Activated naive CD8-positive, alpha-beta T cell treated with anti-CD3 and anti-CD28 coated beads, Interleukin-2, amount 50 U/mL, for 24 hours (primary cell): ENCODE data around the gene FOSB.

Experiments
- ATAC-seq: fragments of 150-1000 bp; cut with Tn5 transposase; one replicate; pipeline ENCODE4 v1.10.0; 2021
- DNase-seq: peaks from one replicate; pipeline ENCODE4 v3.0.0; 2021
- H3K27ac Mint-ChIP-seq: one replicate; pipeline ENCODE4 v1.8.0; 2021; ENCODE audit warnings: mild to moderate bottlenecking, mixed read lengths
- H3K27me3 Mint-ChIP-seq: one replicate; pipeline ENCODE4 v1.8.0; 2021; ENCODE audit warnings: mixed read lengths
- H3K36me3 Mint-ChIP-seq: one replicate; pipeline ENCODE4 v1.8.0; 2021; ENCODE audit warnings: low read depth, mixed read lengths
- H3K4me1 Mint-ChIP-seq: one replicate; pipeline ENCODE4 v1.8.0; 2021; ENCODE audit warnings: mixed read lengths
- H3K4me3 Mint-ChIP-seq: one replicate; pipeline ENCODE4 v1.8.0; 2021; ENCODE audit warnings: mild to moderate bottlenecking, moderate library complexity, mixed read lengths
- H3K9me3 Mint-ChIP-seq: one replicate; pipeline ENCODE4 v1.8.0; 2021; ENCODE audit warnings: mixed read lengths

The FOSB gene

DNA sequence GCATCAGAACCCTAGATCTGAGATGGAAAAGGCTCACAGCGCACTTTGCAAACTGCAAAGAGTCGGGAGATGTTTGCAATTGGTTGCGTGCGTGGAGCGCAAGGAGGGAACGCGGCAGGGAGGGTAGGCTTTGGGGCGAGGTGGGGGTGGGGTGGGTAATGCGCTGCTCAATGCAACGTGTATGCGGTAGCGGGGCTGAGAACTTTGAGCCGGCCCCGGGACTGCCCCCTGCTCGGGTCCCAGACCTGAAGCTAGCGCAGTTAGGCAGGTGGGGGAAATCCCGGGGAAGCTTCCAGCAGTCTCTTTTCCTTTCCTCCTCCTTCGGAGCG is 971 bp downstream of the FOSB start:
- peak overlapping the region; percentile 86 for H3K4me3 Mint-ChIP-seq
- H3K9me3 Mint-ChIP-seq: no peaks in the 10 kb centered on the region
- H3K36me3 Mint-ChIP-seq: peaks cover 23% of the 10 kb centered on the region
- H3K27ac Mint-ChIP-seq: peak overlapping the region; percentile 92
- peaks cover 38% of the 10 kb centered on the region for H3K4me1 Mint-ChIP-seq
- H3K27me3 Mint-ChIP-seq: peaks cover 22% of the 10 kb centered on the region
- peak; percentile 58 for ATAC-seq
- no peak for DNase-seq

DNA sequence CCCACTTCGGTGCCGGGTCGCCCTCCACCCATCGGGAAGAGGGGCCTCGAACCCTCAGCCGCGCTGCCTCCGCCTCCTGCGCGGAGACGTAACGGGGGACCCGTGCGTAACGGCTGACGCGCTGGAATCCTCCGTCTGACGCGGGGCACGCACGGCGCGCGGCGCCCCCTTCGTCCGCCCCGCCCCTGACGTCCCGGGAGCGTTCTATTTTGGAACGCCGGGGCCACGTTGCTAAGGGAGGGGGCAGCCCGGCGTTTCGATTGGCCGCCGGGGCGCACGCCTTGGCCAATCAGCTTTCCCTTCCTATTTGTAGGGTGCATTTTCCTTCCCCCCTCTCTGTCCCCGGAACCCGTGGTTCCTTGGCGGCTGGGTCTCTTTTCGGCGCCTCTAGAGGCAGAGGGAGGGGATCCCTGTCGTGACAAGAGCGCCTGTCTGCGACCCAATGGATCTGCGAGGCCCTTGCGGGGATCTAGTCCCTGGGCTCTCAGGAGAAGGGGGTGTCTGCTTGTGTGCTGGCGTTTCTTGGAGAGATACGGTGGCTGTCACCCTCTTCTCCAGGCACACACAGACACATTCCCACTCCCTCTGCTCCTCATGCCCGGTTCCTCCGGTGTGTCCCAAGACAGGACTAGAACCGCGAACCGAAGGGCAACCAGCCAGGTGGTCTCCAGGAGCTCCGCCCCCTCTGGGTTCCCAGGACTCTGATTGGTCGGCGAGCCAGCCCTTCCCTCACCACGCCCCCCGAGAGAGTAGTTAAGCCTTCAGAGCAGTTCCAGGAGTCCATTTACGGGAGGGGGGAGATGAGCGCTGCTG is 1.5 kb downstream of the FOSB start:
- H3K4me1 Mint-ChIP-seq: peaks cover 38% of the 10 kb centered on the region
- H3K36me3 Mint-ChIP-seq: peaks cover 27% of the 10 kb centered on the region
- H3K27me3 Mint-ChIP-seq: peaks cover 23% of the 10 kb centered on the region
- H3K27ac Mint-ChIP-seq: peak overlapping the region; percentile 92
- H3K4me3 Mint-ChIP-seq: peak overlapping the region; percentile 86
- ATAC-seq (peak; percentile 80), DNase-seq (peak; percentile 95)
- no peaks in the 10 kb centered on the region for H3K9me3 Mint-ChIP-seq

DNA sequence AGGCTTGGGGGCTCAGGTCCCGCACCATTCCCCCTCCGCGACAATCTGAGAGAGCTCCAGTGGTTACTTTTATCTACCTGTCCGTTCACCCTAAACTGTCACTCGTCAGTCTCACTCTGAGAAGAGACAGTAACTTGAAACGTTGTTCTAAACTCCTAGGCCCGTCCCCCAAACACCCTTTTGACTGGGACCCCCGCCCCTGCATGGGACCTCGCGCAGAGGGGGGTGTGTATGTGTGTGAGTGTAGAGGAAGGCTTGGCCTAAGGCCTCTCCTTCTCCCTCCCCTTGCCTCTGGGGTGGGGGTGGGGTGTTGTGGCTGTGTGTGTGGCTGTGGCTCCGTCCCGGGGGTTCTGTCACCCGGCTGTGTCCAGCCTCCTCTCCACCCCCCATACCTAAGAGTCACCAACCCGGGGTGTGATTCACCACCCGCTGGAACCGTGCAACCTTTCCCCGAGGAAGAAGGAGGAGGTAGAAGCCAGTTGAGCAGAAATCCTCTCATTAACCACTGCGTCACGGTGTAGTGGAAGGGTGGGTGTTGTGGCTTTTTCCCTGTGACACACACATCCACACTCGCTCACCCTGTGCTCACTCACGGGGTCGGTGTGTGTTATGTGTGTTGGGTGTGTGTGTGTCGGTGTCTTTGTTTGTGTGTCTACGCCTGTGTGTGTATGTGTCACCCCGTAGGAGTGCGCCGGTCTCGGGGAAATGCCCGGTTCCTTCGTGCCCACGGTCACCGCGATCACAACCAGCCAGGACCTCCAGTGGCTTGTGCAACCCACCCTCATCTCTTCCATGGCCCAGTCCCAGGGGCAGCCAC is 2.4 kb downstream of the FOSB start:
- peaks cover 28% of the 10 kb centered on the region for H3K36me3 Mint-ChIP-seq
- peak overlapping the region; percentile 86 for H3K4me3 Mint-ChIP-seq
- ATAC-seq: no peak
- H3K27me3 Mint-ChIP-seq: peaks cover 23% of the 10 kb centered on the region
- DNase-seq: peak; percentile 40
- H3K9me3 Mint-ChIP-seq: no peaks in the 10 kb centered on the region
- peak overlapping the region; percentile 92 for H3K27ac Mint-ChIP-seq
- H3K4me1 Mint-ChIP-seq: peaks cover 40% of the 10 kb centered on the region

DNA sequence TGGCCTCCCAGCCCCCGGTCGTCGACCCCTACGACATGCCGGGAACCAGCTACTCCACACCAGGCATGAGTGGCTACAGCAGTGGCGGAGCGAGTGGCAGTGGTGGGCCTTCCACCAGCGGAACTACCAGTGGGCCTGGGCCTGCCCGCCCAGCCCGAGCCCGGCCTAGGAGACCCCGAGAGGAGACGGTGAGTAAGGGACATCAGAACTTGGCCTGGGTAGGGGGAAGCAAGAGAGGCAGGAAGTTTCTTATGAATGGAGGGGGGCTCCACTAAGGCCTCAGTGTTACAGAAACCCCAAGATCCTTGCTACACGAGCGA is 2.9 kb downstream of the FOSB start:
- Mint-ChIP-seq H3K36me3 (peaks cover 28% of the 10 kb centered on the region), H3K4me3 (peak overlapping the region; percentile 86), H3K27me3 (peaks cover 19% of the 10 kb centered on the region), H3K27ac (no peak overlapping the region), H3K9me3 (no peaks in the 10 kb centered on the region), H3K4me1 (peaks cover 41% of the 10 kb centered on the region)
- ATAC-seq (no peak), DNase-seq (no peak)

DNA sequence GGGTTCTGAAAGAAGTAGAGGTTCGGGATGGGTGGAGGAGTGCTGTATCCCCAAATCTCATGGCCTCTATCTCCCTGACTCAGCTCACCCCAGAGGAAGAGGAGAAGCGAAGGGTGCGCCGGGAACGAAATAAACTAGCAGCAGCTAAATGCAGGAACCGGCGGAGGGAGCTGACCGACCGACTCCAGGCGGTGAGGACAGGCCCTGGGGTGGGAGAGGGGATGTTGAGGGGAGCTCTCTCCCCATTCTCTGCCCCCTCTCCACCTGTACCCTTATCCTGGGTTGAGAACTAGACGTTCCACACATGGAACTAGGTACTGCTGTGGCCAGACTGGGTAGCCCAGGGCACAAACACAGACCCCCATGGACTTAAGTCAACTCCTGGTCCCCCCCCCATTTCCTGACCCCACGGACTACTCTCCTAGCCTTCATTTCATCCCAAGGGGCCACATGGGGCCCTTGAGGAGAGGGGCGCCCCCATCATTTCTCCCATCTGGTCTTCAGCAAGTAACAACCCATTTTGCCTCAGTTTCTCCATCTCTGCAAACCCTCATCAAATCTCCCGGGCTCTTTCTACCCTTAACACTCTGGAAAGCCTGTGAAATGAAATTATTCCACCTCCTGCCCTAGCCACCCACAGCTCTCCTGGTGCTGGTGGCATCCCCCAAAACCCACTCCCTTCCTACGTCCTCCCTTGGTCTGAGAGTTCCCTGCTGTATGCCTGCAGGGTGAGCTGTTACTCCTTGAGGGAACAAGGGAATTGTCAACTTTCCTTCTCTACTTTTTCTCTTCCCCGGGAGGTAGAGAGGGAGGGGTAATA is 3.5 kb downstream of the FOSB start:
- peaks cover 28% of the 10 kb centered on the region for H3K36me3 Mint-ChIP-seq
- peaks cover 19% of the 10 kb centered on the region for H3K27me3 Mint-ChIP-seq
- DNase-seq (no peak), ATAC-seq (no peak)
- H3K27ac Mint-ChIP-seq: no peak overlapping the region
- H3K9me3 Mint-ChIP-seq: no peaks in the 10 kb centered on the region
- H3K4me1 Mint-ChIP-seq: peaks cover 41% of the 10 kb centered on the region
- peak overlapping the region; percentile 86 for H3K4me3 Mint-ChIP-seq

DNA sequence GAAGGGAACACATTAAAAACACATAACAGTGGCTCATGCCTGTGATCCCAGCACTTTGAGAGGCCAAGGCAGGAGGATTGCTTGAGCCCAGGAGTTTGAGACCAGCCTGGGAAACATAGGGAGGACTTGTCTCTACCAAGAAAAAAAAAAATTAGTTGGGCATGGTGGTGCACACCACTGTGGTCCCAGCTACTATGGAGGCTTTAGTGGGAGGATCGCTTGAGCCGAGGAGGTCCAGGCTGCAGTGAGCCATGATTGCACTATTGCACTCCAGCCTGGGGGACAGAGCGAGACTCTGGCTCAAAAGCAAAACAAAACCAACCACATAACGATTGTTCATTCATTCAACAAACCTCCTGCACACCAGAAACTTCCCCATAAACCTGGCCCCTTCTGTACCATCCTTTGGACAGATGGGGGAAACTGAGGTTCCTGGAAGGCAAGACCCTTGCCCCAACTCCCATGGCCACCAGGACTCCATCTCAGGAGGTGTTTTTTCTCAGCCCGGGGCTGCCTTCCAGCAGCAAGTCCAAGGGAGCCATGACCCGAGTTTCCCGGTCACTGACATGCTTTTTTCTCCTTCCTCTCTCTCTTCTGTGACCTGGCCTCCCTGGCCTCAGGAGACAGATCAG is 4.3 kb downstream of the FOSB start:
- Mint-ChIP-seq H3K36me3 (peaks cover 28% of the 10 kb centered on the region), H3K4me1 (peaks cover 45% of the 10 kb centered on the region), H3K9me3 (no peaks in the 10 kb centered on the region), H3K4me3 (peak overlapping the region; percentile 12), H3K27me3 (peaks cover 24% of the 10 kb centered on the region), H3K27ac (no peak overlapping the region)
- DNase-seq: no peak
- no peak for ATAC-seq

DNA sequence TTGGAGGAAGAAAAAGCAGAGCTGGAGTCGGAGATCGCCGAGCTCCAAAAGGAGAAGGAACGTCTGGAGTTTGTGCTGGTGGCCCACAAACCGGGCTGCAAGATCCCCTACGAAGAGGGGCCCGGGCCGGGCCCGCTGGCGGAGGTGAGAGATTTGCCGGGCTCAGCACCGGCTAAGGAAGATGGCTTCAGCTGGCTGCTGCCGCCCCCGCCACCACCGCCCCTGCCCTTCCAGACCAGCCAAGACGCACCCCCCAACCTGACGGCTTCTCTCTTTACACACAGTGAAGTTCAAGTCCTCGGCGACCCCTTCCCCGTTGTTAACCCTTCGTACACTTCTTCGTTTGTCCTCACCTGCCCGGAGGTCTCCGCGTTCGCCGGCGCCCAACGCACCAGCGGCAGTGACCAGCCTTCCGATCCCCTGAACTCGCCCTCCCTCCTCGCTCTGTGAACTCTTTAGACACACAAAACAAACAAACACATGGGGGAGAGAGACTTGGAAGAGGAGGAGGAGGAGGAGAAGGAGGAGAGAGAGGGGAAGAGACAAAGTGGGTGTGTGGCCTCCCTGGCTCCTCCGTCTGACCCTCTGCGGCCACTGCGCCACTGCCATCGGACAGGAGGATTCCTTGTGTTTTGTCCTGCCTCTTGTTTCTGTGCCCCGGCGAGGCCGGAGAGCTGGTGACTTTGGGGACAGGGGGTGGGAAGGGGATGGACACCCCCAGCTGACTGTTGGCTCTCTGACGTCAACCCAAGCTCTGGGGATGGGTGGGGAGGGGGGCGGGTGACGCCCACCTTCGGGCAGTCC is 5.0 kb downstream of the FOSB start:
- Mint-ChIP-seq H3K27ac (no peak overlapping the region), H3K9me3 (no peaks in the 10 kb centered on the region), H3K27me3 (peaks cover 24% of the 10 kb centered on the region), H3K36me3 (peaks cover 28% of the 10 kb centered on the region), H3K4me1 (peaks cover 46% of the 10 kb centered on the region), H3K4me3 (no peak overlapping the region)
- DNase-seq (no peak), ATAC-seq (no peak)

DNA sequence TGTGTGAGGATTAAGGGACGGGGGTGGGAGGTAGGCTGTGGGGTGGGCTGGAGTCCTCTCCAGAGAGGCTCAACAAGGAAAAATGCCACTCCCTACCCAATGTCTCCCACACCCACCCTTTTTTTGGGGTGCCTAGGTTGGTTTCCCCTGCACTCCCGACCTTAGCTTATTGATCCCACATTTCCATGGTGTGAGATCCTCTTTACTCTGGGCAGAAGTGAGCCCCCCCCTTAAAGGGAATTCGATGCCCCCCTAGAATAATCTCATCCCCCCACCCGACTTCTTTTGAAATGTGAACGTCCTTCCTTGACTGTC is 5.5 kb downstream of the FOSB start:
- Mint-ChIP-seq H3K36me3 (peaks cover 28% of the 10 kb centered on the region), H3K4me1 (peaks cover 47% of the 10 kb centered on the region), H3K4me3 (no peak overlapping the region), H3K9me3 (no peaks in the 10 kb centered on the region), H3K27ac (no peak overlapping the region), H3K27me3 (peaks cover 24% of the 10 kb centered on the region)
- ATAC-seq (no peak), DNase-seq (no peak)

DNA sequence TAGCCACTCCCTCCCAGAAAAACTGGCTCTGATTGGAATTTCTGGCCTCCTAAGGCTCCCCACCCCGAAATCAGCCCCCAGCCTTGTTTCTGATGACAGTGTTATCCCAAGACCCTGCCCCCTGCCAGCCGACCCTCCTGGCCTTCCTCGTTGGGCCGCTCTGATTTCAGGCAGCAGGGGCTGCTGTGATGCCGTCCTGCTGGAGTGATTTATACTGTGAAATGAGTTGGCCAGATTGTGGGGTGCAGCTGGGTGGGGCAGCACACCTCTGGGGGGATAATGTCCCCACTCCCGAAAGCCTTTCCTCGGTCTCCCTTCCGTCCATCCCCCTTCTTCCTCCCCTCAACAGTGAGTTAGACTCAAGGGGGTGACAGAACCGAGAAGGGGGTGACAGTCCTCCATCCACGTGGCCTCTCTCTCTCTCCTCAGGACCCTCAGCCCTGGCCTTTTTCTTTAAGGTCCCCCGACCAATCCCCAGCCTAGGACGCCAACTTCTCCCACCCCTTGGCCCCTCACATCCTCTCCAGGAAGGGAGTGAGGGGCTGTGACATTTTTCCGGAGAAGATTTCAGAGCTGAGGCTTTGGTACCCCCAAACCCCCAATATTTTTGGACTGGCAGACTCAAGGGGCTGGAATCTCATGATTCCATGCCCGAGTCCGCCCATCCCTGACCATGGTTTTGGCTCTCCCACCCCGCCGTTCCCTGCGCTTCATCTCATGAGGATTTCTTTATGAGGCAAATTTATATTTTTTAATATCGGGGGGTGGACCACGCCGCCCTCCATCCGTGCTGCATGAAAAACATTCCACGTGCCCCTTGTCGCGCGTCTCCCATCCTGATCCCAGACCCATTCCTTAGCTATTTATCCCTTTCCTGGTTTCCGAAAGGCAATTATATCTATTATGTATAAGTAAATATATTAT is 6.1 kb downstream of the FOSB start:
- Mint-ChIP-seq H3K4me3 (no peak overlapping the region), H3K4me1 (peaks cover 50% of the 10 kb centered on the region), H3K9me3 (no peaks in the 10 kb centered on the region), H3K27ac (no peak overlapping the region), H3K27me3 (peaks cover 27% of the 10 kb centered on the region), H3K36me3 (peaks cover 30% of the 10 kb centered on the region)
- DNase-seq (no peak), ATAC-seq (no peak)

DNA sequence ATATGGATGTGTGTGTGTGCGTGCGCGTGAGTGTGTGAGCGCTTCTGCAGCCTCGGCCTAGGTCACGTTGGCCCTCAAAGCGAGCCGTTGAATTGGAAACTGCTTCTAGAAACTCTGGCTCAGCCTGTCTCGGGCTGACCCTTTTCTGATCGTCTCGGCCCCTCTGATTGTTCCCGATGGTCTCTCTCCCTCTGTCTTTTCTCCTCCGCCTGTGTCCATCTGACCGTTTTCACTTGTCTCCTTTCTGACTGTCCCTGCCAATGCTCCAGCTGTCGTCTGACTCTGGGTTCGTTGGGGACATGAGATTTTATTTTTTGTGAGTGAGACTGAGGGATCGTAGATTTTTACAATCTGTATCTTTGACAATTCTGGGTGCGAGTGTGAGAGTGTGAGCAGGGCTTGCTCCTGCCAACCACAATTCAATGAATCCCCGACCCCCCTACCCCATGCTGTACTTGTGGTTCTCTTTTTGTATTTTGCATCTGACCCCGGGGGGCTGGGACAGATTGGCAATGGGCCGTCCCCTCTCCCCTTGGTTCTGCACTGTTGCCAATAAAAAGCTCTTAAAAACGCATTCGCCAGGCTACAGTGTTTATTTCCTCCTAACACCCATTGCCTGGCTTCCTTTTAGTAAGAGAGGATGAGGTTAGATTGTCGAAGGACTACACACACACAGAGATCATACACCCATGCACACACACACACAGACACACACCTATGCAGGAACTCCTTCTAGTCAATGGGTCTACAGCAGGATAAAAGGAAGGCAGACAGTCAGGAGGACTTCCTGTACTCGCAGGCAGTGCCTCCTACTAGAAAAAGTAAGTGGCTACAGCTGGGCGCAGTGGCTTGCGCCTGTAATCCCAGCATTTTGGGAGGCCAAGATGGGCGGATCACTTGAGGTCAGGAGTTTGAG is 7.1 kb downstream of the FOSB start:
- ATAC-seq (no peak), DNase-seq (no peak)
- Mint-ChIP-seq H3K4me1 (peaks cover 48% of the 10 kb centered on the region), H3K36me3 (peaks cover 25% of the 10 kb centered on the region), H3K4me3 (no peak overlapping the region), H3K27ac (no peak overlapping the region), H3K9me3 (no peaks in the 10 kb centered on the region), H3K27me3 (peaks cover 27% of the 10 kb centered on the region)

DNA sequence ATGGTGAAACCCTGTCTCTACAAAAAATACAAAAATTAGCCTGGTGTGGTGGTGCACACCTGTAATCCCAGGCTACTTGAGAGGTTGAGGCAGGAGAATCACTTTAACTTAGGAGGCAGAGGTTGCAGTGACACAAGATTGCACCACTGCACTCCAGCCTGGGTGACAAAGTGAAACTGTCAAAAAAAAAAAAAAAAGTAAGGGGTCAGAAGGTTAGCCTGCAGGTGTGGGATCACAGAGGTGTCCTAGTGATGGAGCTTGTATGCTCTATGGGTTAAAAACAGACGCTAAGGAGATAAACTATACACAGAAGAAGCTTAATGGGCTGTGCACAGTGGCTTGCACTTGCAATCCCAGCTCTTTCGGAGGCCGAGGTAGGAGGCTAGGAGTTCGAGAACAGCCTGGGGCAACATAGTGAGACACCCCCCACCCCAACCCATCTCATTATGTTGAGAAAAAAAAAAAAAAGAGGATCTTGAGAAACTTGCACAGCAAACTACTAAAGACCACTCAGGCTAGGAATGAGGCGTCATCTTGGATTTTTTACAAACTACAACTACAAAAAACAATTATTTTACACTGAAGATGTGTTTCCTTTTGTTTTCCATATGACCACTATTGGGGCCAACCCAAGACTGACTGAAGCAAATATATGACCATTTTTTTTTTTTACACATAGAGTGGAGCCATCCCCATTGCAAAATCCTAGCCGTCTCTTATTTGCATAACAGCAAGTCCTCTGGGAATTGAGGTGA is 7.9 kb downstream of the FOSB start:
- no peaks in the 10 kb centered on the region for H3K9me3 Mint-ChIP-seq
- ATAC-seq (no peak), DNase-seq (no peak)
- peaks cover 41% of the 10 kb centered on the region for H3K4me1 Mint-ChIP-seq
- H3K4me3 Mint-ChIP-seq: no peak overlapping the region
- H3K27ac Mint-ChIP-seq: no peak overlapping the region
- peaks cover 27% of the 10 kb centered on the region for H3K27me3 Mint-ChIP-seq
- H3K36me3 Mint-ChIP-seq: peaks cover 19% of the 10 kb centered on the region

DNA sequence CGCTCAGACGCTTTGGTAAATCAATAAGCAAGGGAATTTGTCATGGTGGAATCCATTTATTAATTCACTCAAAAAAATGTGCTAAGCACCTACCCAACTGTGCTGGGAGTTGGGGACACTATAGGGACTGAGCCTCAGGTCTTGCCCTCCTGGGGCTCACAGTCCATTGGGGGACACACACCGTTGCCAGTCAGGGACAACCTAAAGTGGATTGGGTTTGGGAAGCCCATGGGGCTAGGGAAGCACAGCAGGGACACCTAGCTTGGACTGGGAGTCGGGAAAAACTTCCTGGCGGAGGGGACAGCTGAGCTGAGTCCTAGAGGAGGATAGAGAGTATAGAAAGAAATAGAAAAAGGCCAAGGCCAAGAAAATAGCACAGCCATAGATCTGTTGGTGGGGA is 8.5 kb downstream of the FOSB start:
- no peak overlapping the region for H3K27ac Mint-ChIP-seq
- H3K4me3 Mint-ChIP-seq: no peak overlapping the region

More for the DNA sequence above, 8.5 kb downstream of the FOSB start:
- Mint-ChIP-seq H3K36me3 (peaks cover 16% of the 10 kb centered on the region), H3K9me3 (no peaks in the 10 kb centered on the region), H3K4me1 (peaks cover 38% of the 10 kb centered on the region), H3K27me3 (peaks cover 27% of the 10 kb centered on the region)
- DNase-seq: no peak
- no peak for ATAC-seq
